DMS79 (cell line): ENCODE measurements around the gene F8.

ENCODE experiments used
- DNase-seq: peaks from one replicate; lab custom pipeline; 2025; lab: John Stamatoyannopoulos, UW

F8 gene

DNA sequence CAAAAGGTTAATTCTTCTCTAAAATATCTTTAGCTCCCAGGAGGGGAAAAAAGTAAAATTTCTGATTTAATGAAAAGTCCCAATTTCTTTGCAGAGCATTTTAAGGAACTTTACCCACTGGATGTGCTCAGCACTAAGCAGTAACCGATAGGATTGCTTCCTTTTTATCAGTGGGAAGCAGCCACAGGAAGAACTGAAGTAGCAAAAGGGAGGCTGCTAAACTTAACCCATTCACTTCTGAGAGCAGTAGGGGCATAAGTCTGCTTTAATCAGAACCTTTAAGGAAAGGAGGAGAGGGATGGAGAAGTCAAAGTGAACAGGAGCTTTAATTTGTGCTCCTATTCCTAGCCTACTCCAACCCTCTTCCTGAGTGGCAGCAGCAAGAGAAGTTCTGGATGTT is at the start of gene F8:
F8 (minus strand) TSS at position 139 of the 400 bp plus-strand sequence. CDS start 171 bp downstream, outside the sequence.
- no peak for DNase-seq

DNA sequence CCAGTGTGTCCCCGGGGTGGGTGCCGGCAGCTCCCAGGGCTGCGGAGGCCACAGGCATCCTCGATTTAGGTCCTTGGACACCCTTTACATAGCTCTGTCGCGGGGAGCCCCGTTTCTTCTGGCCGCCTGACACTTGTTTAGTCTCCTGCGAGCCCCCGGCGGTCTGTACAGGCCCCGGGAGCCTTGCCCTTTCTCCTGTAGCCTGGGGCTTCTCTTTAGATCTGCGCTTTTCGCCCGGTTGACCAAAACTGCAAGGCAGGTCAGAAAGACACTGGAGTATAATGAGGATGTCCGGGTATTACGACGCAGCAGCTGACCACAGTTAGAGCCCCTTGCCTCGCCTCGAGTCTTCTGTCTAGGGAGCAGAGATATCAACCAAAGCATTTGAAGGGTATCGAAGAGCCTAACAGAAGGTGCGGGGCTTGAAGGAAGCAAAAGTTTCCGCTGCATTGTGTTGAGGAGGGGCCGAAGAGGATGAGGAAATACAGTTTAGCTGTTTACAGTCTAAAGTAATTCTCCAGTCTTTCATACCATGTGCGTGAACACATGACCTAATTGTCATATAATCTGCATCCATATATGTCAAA is 49.3 kb upstream of the F8 start:
- no peak for DNase-seq

DNA sequence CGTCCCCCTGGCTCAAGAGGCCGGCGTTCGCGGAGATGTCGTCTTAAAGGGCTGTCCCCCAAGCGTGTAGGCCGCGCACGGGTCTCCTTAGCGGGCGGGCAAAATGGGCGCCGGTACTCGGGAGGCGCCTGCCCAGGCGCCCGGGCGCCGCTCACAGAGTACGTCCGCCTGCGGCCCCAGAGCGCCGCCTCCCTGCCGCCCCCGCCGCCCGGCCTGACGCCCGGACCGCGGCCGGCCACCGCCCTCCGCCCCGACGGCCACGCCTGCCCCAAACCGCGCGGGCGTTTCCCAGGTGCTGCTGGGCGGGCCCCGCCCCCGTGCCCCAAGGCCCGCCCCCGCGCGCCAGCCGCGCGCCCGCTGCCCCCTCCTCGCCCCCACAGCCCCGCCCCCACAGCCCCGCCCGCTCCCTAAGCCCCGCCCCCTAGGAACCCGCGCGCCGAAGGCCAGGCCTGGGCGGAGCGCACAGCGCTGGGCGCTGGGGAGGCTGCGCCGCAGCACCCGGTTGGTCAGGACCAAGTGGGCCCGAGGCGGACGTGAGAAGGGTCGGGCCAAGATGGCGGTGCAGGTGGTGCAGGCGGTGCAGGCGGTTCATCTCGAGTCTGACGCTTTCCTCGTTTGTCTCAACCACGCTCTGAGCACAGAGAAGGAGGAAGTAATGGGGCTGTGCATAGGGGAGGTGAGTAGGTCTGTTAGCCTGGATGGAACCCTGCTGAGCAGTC is 48.6 kb upstream of the F8 start, which contains the start of the genes BRCC3, CMC4 and MTCP1:
BRCC3 (plus strand) TSS at position 534 of the 719 bp plus-strand sequence; CDS start at position 554, 20 bp downstream.
CMC4 (minus strand) TSS at position 162 of the 719 bp plus-strand sequence. CDS start 7,113 bp downstream, outside the sequence.
MTCP1 (minus strand) TSS at position 162 of the 719 bp plus-strand sequence. CDS start 5,126 bp downstream, outside the sequence.
- DNase-seq = peak; percentile 60

DNA sequence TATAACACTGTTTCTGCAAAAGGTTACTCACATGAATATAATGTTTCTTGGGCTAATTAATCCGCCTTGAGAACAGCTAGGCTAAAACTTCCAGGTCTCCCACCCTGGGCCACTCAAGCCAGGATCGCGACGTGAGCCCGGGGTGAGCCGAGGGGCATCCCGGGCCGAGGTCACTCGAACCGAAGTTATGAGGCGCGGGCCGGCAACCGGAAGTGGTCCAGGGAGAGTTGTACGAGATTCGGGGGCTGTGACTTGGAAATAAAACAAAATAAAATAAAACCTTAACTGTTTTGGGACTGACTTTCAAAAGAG is 48.1 kb upstream of the F8 start:
- DNase-seq = no peak

DNA sequence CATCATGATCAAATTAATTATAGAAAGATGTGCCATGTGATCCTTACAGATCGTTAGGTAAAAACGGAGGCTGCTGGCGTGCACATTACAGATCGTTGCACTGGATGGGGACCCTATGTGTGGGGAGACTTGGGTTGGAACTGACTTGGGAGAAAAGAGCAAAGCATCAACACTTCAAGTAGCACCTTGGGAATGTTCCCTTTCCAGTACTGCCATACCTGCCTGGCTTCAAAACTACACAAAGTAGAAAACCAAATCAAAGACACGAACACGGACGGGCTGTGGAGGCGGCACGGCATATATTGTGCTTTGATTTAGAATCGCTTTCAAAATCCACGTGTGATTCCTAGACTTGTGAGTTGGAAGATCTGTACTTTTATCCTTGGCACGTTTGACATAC is 47.5 kb upstream of the F8 start:
- DNase-seq = no peak

DNA sequence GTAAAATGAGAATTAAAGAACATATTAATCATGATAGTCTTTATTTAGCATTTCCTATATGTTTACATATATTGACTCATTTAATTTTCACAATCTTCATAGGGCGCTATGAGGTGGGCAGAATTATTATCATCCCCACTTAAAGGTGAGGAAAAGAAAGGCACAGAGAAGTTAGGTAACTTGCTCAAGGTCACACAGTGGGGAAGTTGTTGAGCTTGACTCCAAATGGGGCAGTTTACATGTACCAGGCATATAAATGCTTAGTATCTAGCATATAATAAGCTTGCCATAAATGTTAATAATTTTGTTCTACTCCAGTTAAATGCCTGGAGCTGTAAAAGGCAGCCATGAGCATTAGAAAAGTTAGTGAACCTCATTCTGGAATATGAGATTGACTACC is 46.9 kb upstream of the F8 start:
- no peak for DNase-seq

DNA sequence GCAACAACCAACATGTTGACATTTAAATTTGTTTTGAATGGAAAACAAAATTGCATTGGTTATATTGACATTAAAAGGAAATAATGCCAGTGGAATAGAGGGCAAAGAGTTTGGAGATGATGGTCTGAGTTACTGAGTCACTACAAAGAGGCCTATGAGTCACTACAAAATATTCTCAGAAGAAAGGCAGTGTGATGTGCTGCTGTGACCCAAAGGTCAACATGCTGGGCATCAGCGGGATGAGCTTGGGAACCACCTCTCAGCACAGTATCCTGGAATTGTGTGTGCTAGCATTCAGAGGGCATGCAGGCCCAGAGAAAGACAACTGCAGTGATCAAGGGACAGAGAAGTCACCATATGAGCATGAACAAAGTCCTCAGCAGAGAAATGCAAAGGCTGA is 45.6 kb upstream of the F8 start:
- no peak for DNase-seq

DNA sequence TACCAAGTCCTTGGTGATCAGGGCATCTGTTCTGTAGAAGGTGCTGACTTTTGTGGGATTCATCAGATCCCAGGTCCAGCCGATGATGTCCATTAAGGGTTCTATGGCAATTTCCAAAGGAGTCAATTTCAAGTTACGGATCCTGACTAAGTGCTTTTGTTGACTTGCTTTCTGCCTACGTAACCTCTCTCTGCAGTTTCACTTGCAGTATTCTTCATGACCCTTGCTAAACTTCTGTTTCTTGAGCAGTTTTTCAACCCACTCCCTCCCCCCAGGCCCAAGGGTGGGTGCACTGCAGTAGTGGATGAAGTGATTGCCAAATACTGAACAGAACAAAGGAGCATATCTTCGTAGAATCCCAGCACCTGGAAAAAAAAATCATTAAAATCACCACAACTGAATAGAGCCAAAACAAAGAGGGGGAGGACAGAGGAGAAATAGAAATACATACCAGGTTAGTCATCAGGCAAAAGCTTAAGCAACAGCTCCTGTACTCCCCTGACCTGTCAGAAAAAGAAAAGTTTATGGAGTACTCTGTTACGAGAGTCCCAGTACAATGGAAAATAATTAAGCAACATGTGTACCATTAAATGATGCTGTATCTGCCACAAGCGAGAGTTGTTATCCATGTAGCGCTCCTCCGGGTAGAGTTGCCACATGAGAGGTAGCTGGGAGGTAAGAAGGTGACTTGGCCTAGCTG is 42.7 kb upstream of the F8 start:
- DNase-seq = no peak

DNA sequence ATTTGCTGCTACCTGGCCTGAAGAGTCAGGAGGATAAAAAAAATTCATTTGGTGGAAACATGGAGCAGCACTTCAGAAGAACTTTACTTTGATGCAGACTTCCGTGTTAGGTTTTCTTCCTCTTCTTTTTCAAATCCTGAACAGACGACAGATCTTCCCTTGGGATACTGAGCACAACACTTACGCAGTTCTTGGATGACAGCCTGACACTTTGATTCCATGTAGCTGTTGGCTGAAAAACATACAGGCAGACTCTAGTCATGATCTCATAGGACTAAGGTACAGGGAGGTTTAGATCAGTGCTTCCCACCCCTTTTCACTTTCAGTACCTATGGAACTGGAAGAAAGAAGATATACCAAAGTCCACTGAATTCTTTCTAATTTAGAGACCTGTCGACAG is 39.2 kb upstream of the F8 start:
- DNase-seq = no peak

DNA sequence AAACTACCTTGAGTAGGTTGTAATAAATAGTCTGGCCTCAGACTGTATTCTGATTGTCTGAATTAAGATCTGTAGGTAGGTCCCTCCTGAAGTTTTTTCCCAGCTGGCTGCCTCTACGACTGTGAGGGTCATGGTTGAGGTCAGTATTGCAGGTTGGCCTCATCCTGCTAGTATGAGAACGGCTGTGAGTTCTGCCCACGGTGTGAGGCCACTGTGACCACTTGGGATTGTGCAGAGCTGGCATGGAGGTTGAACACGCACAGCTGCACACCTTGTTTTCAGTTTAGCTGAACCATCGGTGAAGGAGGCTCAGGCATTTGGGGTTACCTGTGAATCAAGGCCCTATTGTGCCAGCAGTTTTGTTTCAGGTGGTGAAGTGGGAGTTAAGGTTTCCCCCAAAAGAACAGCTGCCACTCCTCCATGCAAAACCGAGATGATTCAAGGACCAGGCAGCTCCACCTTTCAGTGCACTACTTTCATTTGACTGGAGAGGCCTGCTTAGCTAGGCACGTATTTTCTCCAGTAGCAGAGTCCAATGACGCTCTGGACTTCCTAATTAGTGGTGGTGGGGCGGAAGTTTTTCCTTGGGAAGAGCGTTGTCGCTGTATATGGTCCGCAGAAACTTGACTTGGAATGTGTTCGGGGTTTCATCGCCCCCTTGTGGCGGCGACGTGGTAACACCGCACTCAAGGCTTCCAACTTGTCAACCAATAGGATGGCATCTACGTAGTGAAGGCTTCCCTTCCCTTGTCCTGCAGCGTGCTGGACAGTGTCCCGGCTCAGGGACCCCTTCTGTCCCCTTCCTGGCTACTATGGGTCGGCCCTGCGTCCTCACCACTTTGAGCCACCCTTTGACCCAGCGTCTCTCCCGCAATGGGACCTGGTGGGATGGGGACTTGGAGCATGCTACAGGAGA is 34.6 kb upstream of the F8 start:
- DNase-seq = no peak

DNA sequence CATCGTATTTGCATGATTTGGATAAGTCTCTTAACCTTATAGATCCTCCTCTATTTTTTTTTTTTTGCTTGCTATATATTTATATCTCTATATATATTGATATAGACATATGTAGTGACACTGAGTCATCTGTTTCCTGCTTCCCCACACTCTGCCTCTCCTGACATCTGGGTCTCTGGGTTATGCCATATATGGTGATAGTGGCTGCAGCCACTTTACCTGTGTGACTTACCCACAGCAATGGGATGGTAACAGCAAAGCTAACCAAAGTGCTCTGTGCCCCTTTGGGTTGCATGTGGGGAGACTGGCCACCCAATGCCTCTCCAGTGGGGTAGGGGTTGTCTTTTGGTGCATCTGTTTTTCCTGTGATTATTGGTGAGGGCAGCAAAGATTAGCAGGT is 33.9 kb upstream of the F8 start:
- DNase-seq = no peak

DNA sequence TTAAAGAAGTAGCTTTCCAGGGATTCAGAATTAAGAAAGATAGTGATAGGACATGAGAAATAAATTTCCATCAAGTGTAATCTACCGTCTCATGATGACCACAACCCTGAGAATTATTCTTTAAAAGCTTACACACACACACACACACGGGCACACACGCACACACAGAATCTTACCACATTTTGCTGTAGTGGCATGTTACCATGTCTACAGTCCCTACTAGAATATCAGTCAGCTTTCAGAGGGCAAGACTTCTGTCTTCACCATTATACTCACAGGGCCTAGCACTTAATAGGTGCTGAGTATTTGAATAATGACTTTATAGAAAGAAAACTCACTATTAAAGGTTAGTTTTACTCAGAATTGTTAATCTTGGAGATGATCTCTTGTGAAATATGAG is 33.0 kb upstream of the F8 start:
- no peak for DNase-seq

DNA sequence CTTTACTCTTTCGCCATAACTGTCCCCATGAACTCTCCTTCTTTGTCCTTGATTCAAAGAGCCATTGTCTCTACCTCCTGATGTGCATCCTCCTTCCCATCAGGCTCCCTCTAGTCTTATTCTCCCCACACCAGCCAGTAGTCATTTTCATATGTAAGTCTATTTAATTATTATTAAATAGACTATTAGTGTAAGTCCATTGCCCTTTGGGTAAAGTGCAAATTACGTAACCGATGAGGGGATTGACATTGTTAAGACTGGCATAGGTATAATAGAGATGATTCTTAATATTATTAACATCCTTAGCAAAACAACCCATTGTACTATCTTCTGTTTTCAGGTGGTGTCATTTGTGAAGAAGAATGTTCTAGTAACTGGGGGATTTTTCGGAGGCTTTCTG is 31.7 kb upstream of the F8 start:
- no peak for DNase-seq

DNA sequence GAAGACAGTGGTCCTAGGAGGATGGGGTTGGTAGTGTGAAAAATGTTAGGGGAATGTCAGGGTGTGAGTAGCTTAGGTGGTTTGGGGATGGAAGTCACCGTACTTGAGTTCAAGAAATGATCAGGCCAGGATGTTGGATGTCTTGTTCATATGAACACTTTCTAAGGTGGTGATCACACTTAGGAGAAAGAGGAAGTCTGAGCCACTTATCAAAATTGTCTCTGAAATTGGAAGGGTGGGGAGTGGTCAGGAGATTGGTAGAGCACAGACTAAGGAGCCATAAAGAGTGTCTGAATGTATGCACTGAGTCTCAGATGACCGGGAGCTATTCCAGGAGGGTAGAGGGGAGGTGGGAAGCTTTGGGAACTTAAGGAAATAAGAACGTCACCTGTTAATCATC is 31.1 kb upstream of the F8 start:
- no peak for DNase-seq

DNA sequence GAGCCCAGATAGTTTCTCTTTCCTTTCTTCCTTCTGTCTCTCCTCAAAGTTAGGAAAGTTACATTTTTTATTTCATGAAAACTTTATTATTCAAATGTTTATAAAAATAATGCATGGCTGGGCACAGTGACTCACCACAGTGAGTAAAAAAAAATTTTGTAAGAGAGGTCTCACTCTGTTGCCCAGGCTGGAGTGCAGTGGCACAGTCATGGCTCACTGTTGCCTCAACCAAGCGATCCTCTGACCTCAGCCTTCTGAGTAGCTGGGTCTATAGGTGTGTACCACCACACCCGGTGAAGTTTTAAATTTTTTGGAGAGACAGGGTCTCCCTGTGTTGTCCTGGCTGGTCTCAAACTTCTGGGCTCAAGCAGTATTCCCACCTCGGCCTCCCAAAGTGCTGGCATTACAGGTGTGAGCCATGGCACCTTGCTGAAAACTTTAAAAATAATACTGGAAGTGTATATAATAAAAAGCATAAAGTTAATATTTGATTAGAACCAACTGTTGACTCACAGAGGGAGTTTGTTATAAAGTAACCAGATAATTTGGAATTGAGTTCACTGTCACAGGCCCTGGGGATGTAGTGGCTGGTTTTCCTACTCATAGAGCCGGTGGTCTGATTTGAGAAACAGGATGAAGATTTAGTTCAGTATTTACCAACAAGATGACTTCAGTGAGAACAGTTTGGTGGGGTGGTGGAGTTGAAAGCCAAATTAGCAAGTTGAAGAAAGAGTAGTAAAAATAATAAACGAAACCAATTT is 30.4 kb upstream of the F8 start:
- DNase-seq = no peak

DNA sequence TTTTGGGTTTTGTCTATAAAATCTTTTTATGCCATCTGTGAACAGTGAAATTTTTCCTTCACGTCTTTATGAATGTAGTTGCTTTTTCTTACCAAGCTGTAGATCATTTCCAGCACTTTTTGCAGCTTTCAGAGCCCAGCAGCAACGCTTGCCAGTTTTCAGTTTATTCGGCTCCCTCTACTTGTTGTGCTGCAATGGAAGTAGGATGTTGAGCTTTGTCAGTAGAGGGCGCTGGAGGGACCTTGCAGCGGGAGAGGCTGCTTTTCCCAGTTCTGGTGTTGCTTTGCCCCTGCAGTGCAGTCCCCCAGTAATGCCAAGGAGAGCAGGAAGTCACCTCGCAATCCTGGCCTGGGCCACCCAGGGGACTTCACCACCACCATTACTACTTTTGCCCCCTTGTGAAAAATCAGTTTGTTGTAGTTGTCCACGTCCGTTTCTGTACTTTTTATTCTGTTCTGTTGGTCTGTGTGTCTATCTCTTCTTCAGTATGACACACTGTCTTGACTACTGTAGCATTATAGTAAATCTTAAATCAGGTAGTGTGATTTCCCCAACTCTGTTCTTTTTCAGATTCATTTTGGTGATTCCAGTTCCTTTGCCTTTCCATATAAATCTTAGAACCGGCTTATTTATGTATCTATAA is 26.6 kb upstream of the F8 start:
- DNase-seq = no peak

DNA sequence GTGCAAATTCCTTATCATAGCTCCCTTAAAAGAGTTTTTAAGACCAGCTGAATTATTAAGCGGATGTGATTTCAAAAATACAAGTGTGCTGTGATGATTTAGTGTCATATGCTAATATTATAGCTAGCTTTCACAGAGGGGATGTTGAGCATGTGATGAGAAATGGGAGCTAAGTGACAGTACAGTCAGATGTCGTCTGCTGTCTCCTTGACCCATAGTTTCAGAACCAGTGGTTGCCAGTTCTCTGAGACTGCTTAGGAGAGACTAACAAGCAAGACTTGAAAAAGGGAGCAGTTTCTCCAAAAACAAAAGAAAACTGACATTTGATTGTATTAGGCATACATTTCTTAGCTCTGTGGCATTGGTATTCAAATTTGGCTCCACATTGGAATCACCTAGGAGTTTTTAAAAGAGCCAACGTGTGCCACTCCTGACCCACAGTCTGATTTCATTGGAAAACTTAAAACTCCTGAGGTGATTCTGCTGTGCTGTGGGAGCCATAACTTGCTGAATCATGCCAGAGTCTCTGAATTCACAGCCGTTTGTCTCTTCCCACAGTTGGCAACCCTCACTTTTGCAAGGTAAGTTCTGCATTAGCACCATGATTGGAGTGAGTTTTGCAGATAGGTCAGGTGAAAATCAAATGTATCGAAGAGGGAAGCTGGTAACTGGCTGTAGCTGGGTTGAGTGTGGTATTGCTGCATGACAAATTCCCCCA is 24.4 kb upstream of the F8 start:
- no peak for DNase-seq

DNA sequence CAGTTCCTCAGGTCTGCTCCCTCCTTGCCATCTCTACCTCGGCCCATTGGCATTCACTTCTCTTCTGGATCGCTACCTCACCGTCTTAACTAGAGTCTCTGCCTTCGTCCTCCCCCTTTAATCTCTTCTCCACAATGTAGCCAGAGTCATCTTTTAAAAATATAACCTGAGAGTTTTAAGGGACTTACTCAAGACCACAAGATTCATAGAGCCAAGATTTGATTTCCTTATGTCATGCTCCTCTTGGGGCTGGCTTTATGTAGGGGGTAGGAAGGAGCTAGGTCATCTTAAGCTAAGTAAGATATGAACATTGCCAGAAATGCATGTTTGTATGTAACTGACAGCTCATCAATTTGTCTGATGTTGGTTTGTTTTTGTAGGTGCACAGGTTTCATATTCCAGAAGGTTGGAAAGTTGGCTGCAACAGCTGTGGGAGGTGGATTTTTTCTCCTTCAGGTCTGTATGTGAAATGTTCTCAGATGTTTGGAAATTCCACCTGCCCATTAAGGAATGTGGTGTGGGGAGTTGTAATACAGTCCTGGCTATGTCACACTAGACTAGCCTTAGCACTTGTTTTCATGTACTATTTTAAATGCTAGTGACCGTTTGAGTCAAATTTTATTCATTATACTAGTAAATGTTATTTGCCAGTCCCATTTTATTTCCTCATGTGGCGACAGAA is 23.7 kb upstream of the F8 start:
- DNase-seq = no peak

DNA sequence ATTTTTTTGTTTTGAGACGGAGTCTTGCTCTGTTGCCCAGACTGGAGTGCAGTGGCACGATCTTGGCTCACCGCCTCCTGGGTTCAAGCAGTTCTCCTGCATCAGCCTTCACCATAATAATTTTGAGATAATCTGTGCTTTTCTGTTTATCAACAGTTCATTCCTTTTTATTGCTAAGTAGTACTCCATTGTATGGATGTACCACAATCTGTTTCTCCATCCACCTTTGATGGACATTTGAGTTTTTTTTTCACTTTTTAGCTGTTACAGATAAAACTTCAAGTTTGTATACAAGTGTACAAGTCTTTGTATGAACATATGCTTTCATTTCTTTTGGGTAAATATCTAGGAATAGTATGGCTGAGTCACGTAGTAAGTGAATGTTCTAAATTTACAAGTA is 13.2 kb upstream of the F8 start:
- DNase-seq = no peak

DNA sequence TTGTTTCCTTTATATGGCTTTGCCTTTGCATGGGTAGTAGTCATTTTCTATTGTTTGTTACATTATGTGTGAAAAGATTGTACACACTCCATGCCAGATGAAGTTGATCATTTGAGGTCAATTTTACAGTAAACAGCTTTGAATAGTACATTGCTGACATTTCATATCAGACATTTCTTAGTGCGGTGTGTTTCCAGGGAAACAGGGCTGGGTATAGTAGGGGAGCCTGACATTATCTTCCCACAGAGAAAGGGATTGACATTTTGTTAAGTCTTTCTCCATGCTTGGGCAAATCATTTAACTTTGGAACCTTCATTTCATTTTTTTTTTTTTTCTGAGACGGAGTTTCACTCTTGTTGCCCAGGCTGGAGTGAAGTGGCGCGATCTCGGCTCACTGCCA is 9.1 kb upstream of the F8 start:
- no peak for DNase-seq
